Stomach (tissue), 9 donors: ENCODE data around the gene ZNF609. TPM values are rescaled to one million over a fixed set of nuclear protein-coding genes. Genes with fewer than 3 reads are reported as not detected.
A peak's percentile ranks its signal among the peaks of the same experiment; 100 is the strongest.

Source experiments
- DNase-seq, 2 donors: peaks; one replicate each; pipeline versions ENCODE4 v3.0.0 to v3.0.0-alpha.2; 2013 to 2019
- H3K27ac ChIP-seq, 5 donors: fragments of 200-600 bp in 4 of 5; sonication (generic) in 4 of 5; one replicate each; pipeline ENCODE4 v1.5.1; 2013 to 2019; ENCODE audit warnings: mild to moderate bottlenecking in 1 of 5, moderate library complexity in 1 of 5
- H3K27me3 ChIP-seq, 3 donors: fragments of 200-600 bp; sonication (generic); one replicate each; pipeline ENCODE4 v1.5.1; 2017 to 2019; ENCODE audit warnings: mixed run types in 1 of 3
- H3K36me3 ChIP-seq, 4 donors: fragments of 200-600 bp; sonication (generic); 1 replicate in 3 of 4; 2 replicates in 1 of 4; pipeline ENCODE4 v1.5.1; 2016 to 2019
- H3K4me1 ChIP-seq, 4 donors: fragments of 200-600 bp; sonication (generic); one replicate each; pipeline ENCODE4 v1.5.1; 2016 to 2019
- H3K4me3 ChIP-seq, 4 donors: fragments of 200-600 bp; sonication (generic) in 3 of 4; one replicate each; pipeline ENCODE4 v1.5.1; 2016 to 2019; ENCODE audit warnings: mild to moderate bottlenecking in 1 of 4
- H3K9me3 ChIP-seq, 4 donors: fragments of 200-600 bp; sonication (generic); one replicate each; pipeline ENCODE4 v1.5.1; 2016 to 2019
- CTCF ChIP-seq, 7 experiments: fragments of 450-650 bp in 4 of 7; fragments of 200-600 bp in 3 of 7; sonication (generic) in 3 of 7; IDR thresholded peaks; one replicate each; pipeline ENCODE4 v1.5.1; 2016 to 2019; ENCODE audit warnings: antibody characterized with exemption in 7 of 7, control low read depth in 2 of 7, mild to moderate bottlenecking in 1 of 7
- EP300 ChIP-seq: sonication (generic); formaldehyde crosslinking; IDR thresholded peaks from one replicate; pipeline ENCODE4 v1.6.1; 2017; ENCODE audit warnings: antibody characterized with exemption
- POLR2A ChIP-seq, 4 donors: fragments of 450-650 bp; IDR thresholded peaks; one replicate each; pipeline ENCODE4 v1.6.1; 2016; ENCODE audit warnings: antibody characterized with exemption in 4 of 4, control low read depth in 2 of 4, mild to moderate bottlenecking in 1 of 4, moderate library complexity in 1 of 4
- POLR2AphosphoS5 ChIP-seq, 3 donors: sonication (generic); formaldehyde crosslinking; IDR thresholded peaks; one replicate each; pipeline ENCODE4 v1.6.1; 2016; ENCODE audit warnings: antibody characterized with exemption in 3 of 3
- WGBS, 5 donors: extraction: QIAGEN DNeasy Blood & Tissue Kit in 3 of 5; methylation state at CpG; one replicate each; pipeline versions ENCODE4 v1.1.5 to v1.1.7; 2013 to 2018; 5-methylcytosine and 5-hydroxymethylcytosine counted together
- intact Hi-C: fragments of 100-400 bp; cut with DNase I; formaldehyde crosslinking; loops from one replicate; pipeline ENCODE4 v1.15.1; 2023; ENCODE audit warnings: low total_unique reads
- polyA plus RNA-seq, 3 donors: library from polyadenylated mRNA; stranded (reverse); fragments of 200-250 nt; gene quantifications; one replicate each; pipeline ENCODE4 v1.2.3, GENCODE V29; 2013
- total RNA-seq, 5 donors: library from RNA; depleted of rRNA; stranded (reverse); fragments of >200 nt; gene quantifications; one replicate each; pipeline versions ENCODE4 v1.1.0 to v1.2.3, GENCODE V29; 2014 to 2016
- donor health status: healthy with polysubstance abuse.
- donor health status: Bipolar disorder and iron deficiency.
- donor health status: healthy.

The ZNF609 gene
- total and polyA plus RNA-seq, 8 donors: 2.7 to 64.7 (median 27.0) TPM

GRCh38 chr15:64681424-64682024, 221.1 kb downstream of the ZNF609 start:
- no peaks in the 10 kb centered on the region for H3K27me3 ChIP-seq
- peaks cover 53 to 97% (median 94%) of the 10 kb centered on the region in 4 donors for H3K36me3 ChIP-seq
- peaks cover 0 to 12% (median 5%) of the 10 kb centered on the region in 4 donors for H3K4me1 ChIP-seq
- H3K27ac ChIP-seq: no peak overlapping the region
- 40 to 59% (median 53%) methylated on average over 9 of the region's 9 CpGs for WGBS, 5 donors
- intact Hi-C loops: no loop called here
- peak; percentile 47 to 82 for DNase-seq
- H3K9me3 ChIP-seq: no peaks in the 10 kb centered on the region
- TF ChIP-seq POLR2AphosphoS5 (IDR thresholded peaks at IDR 0.05): peak in 1 of 3 donors; percentile 59
- peak in 5 of 7 experiments; percentile 57 to 90 (median 74) for TF ChIP-seq CTCF (IDR thresholded peaks at IDR 0.05)
- no peak for TF ChIP-seq EP300
- H3K4me3 ChIP-seq: no peak overlapping the region

- WGBS, 5 donors: 77 to 96% (median 90%) methylated on average over 3 of the region's 3 CpGs
- Histone ChIP-seq H3K27ac (no peak overlapping the region), H3K36me3 (peaks cover 57 to 97% (median 96%) of the 10 kb centered on the region in 4 donors), H3K4me1 (peaks cover 0 to 20% (median 8%) of the 10 kb centered on the region in 4 donors), H3K27me3 (no peaks in the 10 kb centered on the region), H3K9me3 (no peaks in the 10 kb centered on the region), H3K4me3 (no peak overlapping the region)
- DNase-seq: no peak
- intact Hi-C loops: no loop called here
- TF ChIP-seq CTCF (IDR thresholded peaks at IDR 0.05) (no peak), POLR2A (IDR thresholded peaks at IDR 0.05) (no peak), EP300 (no peak), POLR2AphosphoS5 (IDR thresholded peaks at IDR 0.05) (no peak)
Observed at GRCh38 chr15:64682255-64682654, 221.9 kb downstream of the ZNF609 start.

- Histone ChIP-seq H3K4me3 (no peak overlapping the region), H3K27ac (peak overlapping the region in 1 of 5 donors; percentile 39), H3K27me3 (no peaks in the 10 kb centered on the region), H3K4me1 (peaks cover 0 to 31% (median 18%) of the 10 kb centered on the region in 4 donors), H3K9me3 (no peaks in the 10 kb centered on the region), H3K36me3 (peaks cover 68 to 98% (median 96%) of the 10 kb centered on the region in 4 donors)
- intact Hi-C loops: no loop called here
- no peak for TF ChIP-seq CTCF (IDR thresholded peaks at IDR 0.05)
- no peak for TF ChIP-seq POLR2AphosphoS5 (IDR thresholded peaks at IDR 0.05)
- no peak for TF ChIP-seq EP300
- TF ChIP-seq POLR2A (IDR thresholded peaks at IDR 0.05): no peak
- DNase-seq: no peak
- whole genome bisulfite sequencing, 5 donors: 52 to 66% (median 58%) methylated on average over 3 of the region's 3 CpGs
Observed at GRCh38 chr15:64683378-64683777, 223.0 kb downstream of the ZNF609 start.

GRCh38 chr15:64685230-64685888, 225.0 kb downstream of the ZNF609 start:
- intact Hi-C loops: loop anchor here (5.0 kb wide), 1 partner anchor 42 kb away; no protein-coding TSS in a partner anchor
- no peaks in the 10 kb centered on the region for H3K9me3 ChIP-seq
- no peak for TF ChIP-seq POLR2AphosphoS5 (IDR thresholded peaks at IDR 0.05)
- no peak for TF ChIP-seq EP300
- TF ChIP-seq CTCF (IDR thresholded peaks at IDR 0.05): no peak
- TF ChIP-seq POLR2A (IDR thresholded peaks at IDR 0.05): no peak
- no peak overlapping the region for H3K4me3 ChIP-seq
- WGBS, 5 donors: 72 to 81% (median 79%) methylated on average over 4 of the region's 4 CpGs
- no peaks in the 10 kb centered on the region for H3K27me3 ChIP-seq
- no peak for DNase-seq
- peaks cover 0 to 38% (median 23%) of the 10 kb centered on the region in 4 donors for H3K4me1 ChIP-seq
- peaks cover 68 to 98% (median 96%) of the 10 kb centered on the region in 4 donors for H3K36me3 ChIP-seq
- peak overlapping the region in 2 of 5 donors; percentile 8 to 11 for H3K27ac ChIP-seq
